ENCODE data around the gene NAGA. TPM values are rescaled to one million over a fixed set of nuclear protein-coding genes. Genes with fewer than 3 reads are reported as not detected.

NAGA gene
- total RNA-seq, 1 donor from 2014 or later, result 8.9 TPM

GRCh38 chr22:42010778-42011177 lies 59.8 kb downstream of the NAGA start:
- no peaks in the 10 kb centered on the region for H3K79me2 ChIP-seq (ENCODE audit: insufficient read depth, low read length)
- no peak overlapping the region for H2AFZ ChIP-seq (ENCODE audit: low read depth, low read length)
- H3K4me3 ChIP-seq (ENCODE audit: insufficient read depth, low read depth, low read length), result no peak overlapping the region
- H3K27ac Mint-ChIP-seq (ENCODE audit: unreplicated experiment), result no peak overlapping the region
- FAIRE-seq (no peak), DNase-seq (ENCODE audit: low read depth) (no peak)
- H3K4me1 ChIP-seq (ENCODE audit: insufficient read depth, low read length), result no peaks in the 10 kb centered on the region
- no peak overlapping the region for H3K4me3 Mint-ChIP-seq (ENCODE audit: unreplicated experiment)
- H3K27me3 ChIP-seq (ENCODE audit: insufficient read depth, low read length), result no peaks in the 10 kb centered on the region
- peaks cover 10% of the 10 kb centered on the region for H3K27me3 Mint-ChIP-seq (ENCODE audit: low read depth, unreplicated experiment)
- H3K4me2 ChIP-seq (ENCODE audit: low read length), result no peak overlapping the region
- TF ChIP-seq CTCF (IDR thresholded peaks at IDR 0.05; ENCODE audit: insufficient read depth, low read depth, low read length) (no peak), EZH2 (IDR thresholded peaks at IDR 0.05; ENCODE audit: insufficient read depth, low read length) (no peak)
- H3K4me1 Mint-ChIP-seq (ENCODE audit: low read depth, unreplicated experiment), result no peaks in the 10 kb centered on the region
- peaks cover 10% of the 10 kb centered on the region for H3K9me3 Mint-ChIP-seq (ENCODE audit: unreplicated experiment)
- no peaks in the 10 kb centered on the region for H3K9me3 ChIP-seq (ENCODE audit: insufficient read depth, low read depth, low read length)
- H3K9ac ChIP-seq (ENCODE audit: low read length), result no peak overlapping the region
- no peaks in the 10 kb centered on the region for H4K20me1 ChIP-seq (ENCODE audit: insufficient read depth, low read length)
- H3K36me3 ChIP-seq (ENCODE audit: insufficient read depth, low read length), result no peaks in the 10 kb centered on the region
- H3K36me3 Mint-ChIP-seq (ENCODE audit: low read depth, unreplicated experiment), result no peaks in the 10 kb centered on the region
- H3K27ac ChIP-seq (ENCODE audit: low read depth, low read length), result no peak overlapping the region

Other genes starting within 250 kb of the NAGA start
- gene SREBF2, start 237.7 kb downstream of the NAGA start, total RNA-seq, result 72.5 and 83.9 TPM in 2 replicates
- not detected in 2 replicates for gene SHISA8, start 155.7 kb downstream of the NAGA start, total RNA-seq
- gene TNFRSF13C, start 144.0 kb downstream of the NAGA start, total RNA-seq, result 0.12 TPM in 1 of 2 replicates, not detected in the other
- gene CENPM, start 123.7 kb downstream of the NAGA start, total RNA-seq, result 0.84 and 2.0 TPM in 2 replicates
- 0.43 and 0.52 TPM in 2 replicates for gene SEPTIN3, start 101.4 kb downstream of the NAGA start, total RNA-seq
- not detected in 2 replicates for gene WBP2NL, start 72.0 kb downstream of the NAGA start, total RNA-seq
- 0.12 and 0.18 TPM in 2 replicates for gene PHETA2, start 3.4 kb upstream of the NAGA start, total RNA-seq
- gene SMDT1, start 8.9 kb upstream of the NAGA start, total RNA-seq, result 29.3 and 31.1 TPM in 2 replicates
- gene NDUFA6, start 20.0 kb upstream of the NAGA start, total RNA-seq, result 58.6 and 58.7 TPM in 2 replicates
- 0.82 and 0.91 TPM in 2 replicates for gene CYP2D6, start 60.0 kb upstream of the NAGA start, total RNA-seq
- 37.3 and 37.6 TPM in 2 replicates for gene TCF20, start 199.8 kb upstream of the NAGA start, total RNA-seq

Measured in astrocyte (in vitro differentiated cells and primary cell).